ENCODE data around the gene ASCC1.

DNA sequence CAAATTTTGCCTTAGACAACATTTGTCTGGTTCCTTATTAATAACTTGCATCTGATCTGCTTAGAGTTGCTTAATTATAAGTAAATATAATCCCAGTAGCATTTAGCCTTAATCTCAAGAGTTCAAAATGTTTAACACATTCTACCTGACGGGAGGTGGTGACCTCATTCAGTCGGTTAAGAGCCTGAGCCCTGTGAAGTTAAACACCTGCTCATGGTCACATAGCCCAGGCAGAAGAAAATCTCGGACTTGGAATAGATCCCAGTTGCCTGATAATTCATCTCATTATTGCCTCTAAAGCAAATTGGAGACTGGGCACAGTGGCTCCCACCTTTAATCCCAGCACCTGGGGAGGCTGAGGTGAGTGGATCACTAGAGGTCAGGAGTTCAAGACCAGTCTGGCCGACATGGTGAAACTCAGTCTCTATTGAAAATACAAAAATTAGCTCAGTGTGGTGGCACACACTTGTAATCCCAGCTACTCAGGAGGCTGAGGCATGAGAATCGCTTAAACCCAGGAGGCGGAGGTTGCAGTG is 18.6 kb upstream of the ASCC1 start:
- no peak for TF ChIP-seq CTCF (IDR thresholded peaks at IDR 0.05)
- TF ChIP-seq POLR2A (IDR thresholded peaks at IDR 0.05): no peak
